Fibroblast of pulmonary artery (primary cell): ENCODE data around the gene CCL4L2.
"Not testable (repeated sequence)": the region's sequence is repeated elsewhere in the genome, so short reads cannot be mapped to it uniquely, and the experiment has no call there.

Experiments used
- DNase-seq: peaks from one replicate; pipeline ENCODE4 v3.0.0-alpha.2; 2010; ENCODE audit warnings: low read depth
- H3K4me3 ChIP-seq: replicated peaks from 2 replicates; pipeline ENCODE4 v1.5.1; 2011; ENCODE audit warnings: low read depth, mild to moderate bottlenecking, control low read depth, low read length, moderate library complexity
- CTCF ChIP-seq: IDR thresholded peaks from 2 replicates; pipeline ENCODE4 v1.5.1; 2011; ENCODE audit warnings: mild to moderate bottlenecking, control low read depth, low read length, inconsistent platforms; ENCODE audit errors: missing control alignments

The CCL4L2 gene

GRCh38 chr17:36197387-36197703 is 13.5 kb upstream of the CCL4L2 start:
- DNase-seq = no peak
- TF ChIP-seq CTCF = no peak
- H3K4me3 ChIP-seq = no peak overlapping the region

GRCh38 chr17:36198831-36199465 is 11.9 kb upstream of the CCL4L2 start:
- TF ChIP-seq CTCF = no peak
- H3K4me3 ChIP-seq = no peak overlapping the region
- no peak for DNase-seq

GRCh38 chr17:36201102-36201501 is 9.8 kb upstream of the CCL4L2 start:
- not testable (repeated sequence) for H3K4me3 ChIP-seq, DNase-seq

GRCh38 chr17:36201506-36201905 is 9.4 kb upstream of the CCL4L2 start:
- DNase-seq, H3K4me3 ChIP-seq: not testable (repeated sequence)

GRCh38 chr17:36203335-36203734 is 7.5 kb upstream of the CCL4L2 start:
- no peak for DNase-seq
- TF ChIP-seq CTCF = no peak
- no peak overlapping the region for H3K4me3 ChIP-seq

GRCh38 chr17:36204724-36205500 is 6.0 kb upstream of the CCL4L2 start:
- no peak overlapping the region for H3K4me3 ChIP-seq
- no peak for TF ChIP-seq CTCF
- no peak for DNase-seq

GRCh38 chr17:36205637-36206485 is 5.0 kb upstream of the CCL4L2 start:
- no peak overlapping the region for H3K4me3 ChIP-seq
- no peak for TF ChIP-seq CTCF
- no peak for DNase-seq

- DNase-seq, H3K4me3 ChIP-seq: not testable (repeated sequence)
Measured at GRCh38 chr17:36206486-36206821, 4.4 kb upstream of the CCL4L2 start.

GRCh38 chr17:36207383-36207782 is 3.5 kb upstream of the CCL4L2 start:
- not testable (repeated sequence) for H3K4me3 ChIP-seq

More at GRCh38 chr17:36207383-36207782, 3.5 kb upstream of the CCL4L2 start:
- not testable (repeated sequence) for DNase-seq
